IMR-90 (cell line): ENCODE results near the gene MAGI1. TPM values are rescaled to one million over a fixed set of nuclear protein-coding genes. Genes with fewer than 3 reads are reported as not detected.

Experiments
- ATAC-seq: fragments of 200-7000 bp; cut with Tn5 transposase; 2 replicates; pipeline ENCODE4 v1.9.1; 2020; ENCODE audit warnings: low read depth, mild to moderate bottlenecking, moderate library complexity
- BruUV-seq: library from RNA; stranded (reverse); fragments of 400-500 nt; replicated peaks from 2 replicates; lab custom pipeline; 2021; lab: Mats Ljungman, UMichigan
- CTCF ChIA-PET: fragments of 300-600 bp; formaldehyde crosslinking; extraction: SDS; loops from one replicate; lab custom pipeline; 2021; ENCODE audit warnings: antibody characterized with exemption; lab: Yijun Ruan, JAX
- POLR2A ChIA-PET: fragments of 300-600 bp; sonication (Branson Sonifier 250); formaldehyde crosslinking; loops from one replicate; lab custom pipeline; 2022; ENCODE audit warnings: antibody characterized with exemption; ENCODE audit not compliant: unreplicated experiment; lab: Charles Lee
- DNase-seq: peaks from one replicate; pipeline ENCODE4 v3.0.0; 2013
- H2AFZ ChIP-seq: replicated peaks from 2 replicates; pipeline ENCODE3; 2013; ENCODE audit warnings: low read length, mild to moderate bottlenecking; ENCODE audit not compliant: poor library complexity
- H2AK5ac ChIP-seq: 2 replicates; pipeline ENCODE4 v1.6.1; 2013; ENCODE audit warnings: low read depth, low read length, inconsistent platforms
- H2AK9ac ChIP-seq: replicated peaks from 2 replicates; pipeline ENCODE3; 2013; ENCODE audit warnings: mild to moderate bottlenecking, low read depth, low read length, moderate library complexity; ENCODE audit not compliant: poor library complexity
- H2BK120ac ChIP-seq: 2 replicates; pipeline ENCODE4 v1.6.1; 2013; ENCODE audit warnings: low read depth, low read length, inconsistent platforms
- H2BK15ac ChIP-seq: 3 replicates; pipeline ENCODE4 v1.6.1; 2013; ENCODE audit warnings: low read depth, low read length, inconsistent platforms
- H2BK20ac ChIP-seq: 2 replicates; pipeline ENCODE4 v1.6.1; 2013; ENCODE audit warnings: low read depth, mild to moderate bottlenecking, inconsistent platforms, low read length, moderate library complexity
- H2BK5ac ChIP-seq: 2 replicates; pipeline ENCODE4 v1.6.1; 2013; ENCODE audit warnings: mild to moderate bottlenecking, low read depth, low read length, inconsistent platforms; ENCODE audit not compliant: poor library complexity, severe bottlenecking
- H3K14ac ChIP-seq: replicated peaks from 2 replicates; pipeline ENCODE4 v1.6.1; 2013; ENCODE audit warnings: low read depth, low read length, inconsistent platforms
- H3K18ac ChIP-seq: 2 replicates; pipeline ENCODE4 v1.6.1; 2013; ENCODE audit warnings: low read depth, low read length, control low read depth
- H3K23ac ChIP-seq: 2 replicates; pipeline ENCODE4 v1.6.1; 2013; ENCODE audit warnings: low read depth, low read length, inconsistent platforms
- H3K27ac ChIP-seq: 2 replicates; pipeline ENCODE4 v1.5.1; 2013; ENCODE audit warnings: mild to moderate bottlenecking, control low read depth, low read length; ENCODE audit not compliant: insufficient read depth
- H3K27me3 ChIP-seq: 2 replicates; pipeline ENCODE4 v1.6.1; 2013; ENCODE audit warnings: low read length; ENCODE audit not compliant: control insufficient read depth, insufficient read depth
- H3K36me3 ChIP-seq: 2 replicates; pipeline ENCODE4 v1.6.1; 2013; ENCODE audit warnings: low read length, mixed read lengths; ENCODE audit not compliant: control insufficient read depth, insufficient read depth
- H3K4ac ChIP-seq: 2 replicates; pipeline ENCODE4 v1.6.1; 2013; ENCODE audit warnings: low read depth, low read length, inconsistent platforms
- H3K4me1 ChIP-seq: 2 replicates; pipeline ENCODE4 v1.6.1; 2013; ENCODE audit warnings: low read length, mixed read lengths; ENCODE audit not compliant: control insufficient read depth, insufficient read depth
- H3K4me2 ChIP-seq: 2 replicates; pipeline ENCODE4 v1.6.1; 2013; ENCODE audit warnings: low read depth, mild to moderate bottlenecking, control low read depth, low read length, moderate library complexity
- H3K4me3 ChIP-seq: 2 replicates; pipeline ENCODE4 v1.5.1; 2013; ENCODE audit warnings: low read depth, mild to moderate bottlenecking, control low read depth, low read length, moderate library complexity; ENCODE audit not compliant: insufficient read depth
- H3K56ac ChIP-seq: 2 replicates; pipeline ENCODE4 v1.6.1; 2013; ENCODE audit warnings: low read length, inconsistent platforms; ENCODE audit not compliant: insufficient read depth; ENCODE audit errors: extremely low read depth
- H3K79me1 ChIP-seq, 2 experiments: 2 replicates each; pipeline ENCODE4 v1.6.1; 2013; ENCODE audit warnings: low read length in 2 of 2, inconsistent platforms in 1 of 2, low read depth in 1 of 2
- H3K9ac ChIP-seq: 2 replicates; pipeline ENCODE4 v1.6.1; 2013; ENCODE audit warnings: low read depth, low read length, control low read depth
- H3K9me1 ChIP-seq: 2 replicates; pipeline ENCODE4 v1.6.1; 2013; ENCODE audit warnings: low read length, inconsistent platforms; ENCODE audit not compliant: insufficient read depth
- H3K9me3 ChIP-seq: 2 replicates; pipeline ENCODE4 v1.6.1; 2013; ENCODE audit warnings: low read length; ENCODE audit not compliant: control insufficient read depth, insufficient read depth
- H4K20me1 ChIP-seq: 2 replicates; pipeline ENCODE4 v1.6.1; 2013; ENCODE audit warnings: low read length, inconsistent platforms; ENCODE audit not compliant: insufficient read depth
- H4K5ac ChIP-seq: 2 replicates; pipeline ENCODE4 v1.6.1; 2013; ENCODE audit warnings: mild to moderate bottlenecking, low read depth, low read length, control low read depth
- H4K8ac ChIP-seq, 2 experiments: 2 replicates each; pipeline ENCODE4 v1.6.1; 2013; ENCODE audit warnings: low read depth in 2 of 2, low read length in 2 of 2, control low read depth in 1 of 2, inconsistent platforms in 1 of 2
- H4K91ac ChIP-seq: 2 replicates; pipeline ENCODE4 v1.6.1; 2013; ENCODE audit warnings: low read depth, low read length, inconsistent platforms; ENCODE audit not compliant: insufficient read depth
- CEBPB ChIP-seq: IDR thresholded peaks from 2 replicates; pipeline ENCODE4 v1.6.1; 2012; ENCODE audit warnings: low read depth, low read length, improper control_type of control experiment
- CTCF ChIP-seq: conservative IDR thresholded peaks from 2 replicates; pipeline ENCODE4 v1.5.1; 2012; ENCODE audit warnings: mild to moderate bottlenecking, low read depth, low read length, improper control_type of control experiment
- MAFK ChIP-seq: IDR thresholded peaks from 2 replicates; pipeline ENCODE4 v1.6.1; 2012; ENCODE audit warnings: low read depth, low read length, improper control_type of control experiment
- MAZ ChIP-seq: IDR thresholded peaks from 2 replicates; pipeline ENCODE4 v1.6.1; 2012; ENCODE audit warnings: low read depth, mild to moderate bottlenecking, low read length, improper control_type of control experiment, moderate library complexity, borderline replicate concordance
- POLR2A ChIP-seq: IDR thresholded peaks from 2 replicates; pipeline ENCODE4 v1.6.1; 2012; ENCODE audit warnings: mild to moderate bottlenecking, low read depth, low read length
- SMC3 ChIP-seq: fragments of 150-350 bp; IDR thresholded peaks from 2 replicates; pipeline ENCODE4 v1.6.1; 2016; ENCODE audit warnings: low read depth, mild to moderate bottlenecking, antibody characterized with exemption, low read length, moderate library complexity
- USF2 ChIP-seq: fragments of 150-350 bp; IDR thresholded peaks from 2 replicates; pipeline ENCODE4 v1.6.1; 2017; ENCODE audit warnings: mild to moderate bottlenecking, antibody characterized with exemption, low read length, low read depth
- WGBS, 2 experiments: methylation state at CpG; one replicate each; pipeline versions ENCODE4 v1.1.5 to v1.1.7; 2013; ENCODE audit warnings: missing lambda C conversion rate in 2 of 2; ENCODE audit not compliant: insufficient read length in 1 of 2; ENCODE audit errors: extremely low coverage in 2 of 2; 5-methylcytosine and 5-hydroxymethylcytosine counted together
- dilution Hi-C: fragments of 300-500 bp; cut with HindIII; formaldehyde crosslinking; loops from one replicate; pipeline ENCODE4 v1.14.3; 2018; ENCODE audit warnings: low sequenced_read_pairs; ENCODE audit not compliant: unreplicated experiment
- in situ Hi-C: fragments of 300-500 bp; cut with MboI; formaldehyde crosslinking; loops from 3 replicates; pipeline ENCODE4 v1.14.3; 2019; ENCODE audit warnings: low sequenced_read_pairs, inconsistent platforms, mixed read lengths
- intact Hi-C: fragments of 100-400 bp; cut with micrococcal nuclease; formaldehyde crosslinking; loops from 2 replicates; pipeline ENCODE4 v1.10.0; 2022
- polyA plus RNA-seq, 3 experiments: library from polyadenylated mRNA; depleted of rRNA; stranded (reverse); fragments of >200 nt; gene quantifications; 2 replicates each; pipeline ENCODE4 v1.2.3, GENCODE V29; 2012; ENCODE audit warnings: low replicate concordance in 1 of 3
- total RNA-seq: library from RNA; depleted of rRNA; stranded (reverse); fragments of >200 nt; gene quantifications from 2 replicates; pipeline ENCODE4 v1.2.3, GENCODE V29; 2012

MAGI1 gene
- total and polyA plus RNA-seq, 2 of the 4 experiments (the other 2 are of a cell fraction): 14.5 to 24.2 TPM

- TF ChIP-seq USF2: no peak
- TF ChIP-seq CTCF: no peak
- no peak for TF ChIP-seq MAFK
- no peak for TF ChIP-seq SMC3
- no peak for TF ChIP-seq CEBPB
- no peak for TF ChIP-seq MAZ
- no peak for TF ChIP-seq POLR2A
These were observed 449.8 kb downstream of the MAGI1 start for GRCh38 chr3:65588884-65589283.

More at GRCh38 chr3:65588884-65589283, 449.8 kb downstream of the MAGI1 start:
- no peak overlapping the region for H2BK5ac ChIP-seq
- peaks cover 3% of the 10 kb centered on the region; the same call in 1 of the 2 replicates for H4K20me1 ChIP-seq
- H3K27me3 ChIP-seq: no peaks in the 10 kb centered on the region
- no peak overlapping the region for H3K4ac ChIP-seq
- ChIA-PET POLR2A (no interaction called here), CTCF (interaction anchor here (1.5 kb wide), 1 partner anchor 24 kb away, joined by 3 read pairs; no protein-coding TSS in a partner anchor)
- H3K9me3 ChIP-seq: no peaks in the 10 kb centered on the region
- no peak for DNase-seq
- no peaks in the 10 kb centered on the region for H3K36me3 ChIP-seq
- no peaks in the 10 kb centered on the region; the same call in 1 of the 2 replicates for H3K9me1 ChIP-seq
- ATAC-seq: peak; percentile 67
- no peak overlapping the region for H3K27ac ChIP-seq
- H3K4me2 ChIP-seq: no peak overlapping the region
- peak overlapping the region in 1 of 2 experiments; percentile 18; a peak in 1 of 4 replicates for H4K8ac ChIP-seq
- H3K14ac ChIP-seq: no peak overlapping the region
- no peak overlapping the region for H4K91ac ChIP-seq
- no peak overlapping the region for H2AK9ac ChIP-seq
- intact Hi-C loops (no loop called here), dilution Hi-C loops (no loop called here), in situ Hi-C loops (no loop called here)
- no peak overlapping the region for H2BK15ac ChIP-seq
- H3K9ac ChIP-seq: no peak overlapping the region
- 0 out of 2 replicates have a peak overlapping the region, but pooled peaks have one; percentile 20 for H3K23ac ChIP-seq
- peaks cover 22 to 45% of the 10 kb centered on the region in 2 experiments for H3K79me1 ChIP-seq
- H3K4me3 ChIP-seq: no peak overlapping the region
- peaks cover 9% of the 10 kb centered on the region for H3K4me1 ChIP-seq
- H3K56ac ChIP-seq: no peak overlapping the region
- WGBS, 2 experiments: 80% methylated on average over 2 of the region's 3 CpGs; no CpG with 5 or more reads in 1 of the 2 experiments
- H4K5ac ChIP-seq: no peak overlapping the region
- H3K18ac ChIP-seq: no peak overlapping the region
- no peak overlapping the region for H2BK20ac ChIP-seq
- no peak overlapping the region for H2AK5ac ChIP-seq
- BruUV-seq: no TSS peak
- H2AFZ ChIP-seq: no peak overlapping the region
- no peak overlapping the region for H2BK120ac ChIP-seq
